Upper lobe of left lung (tissue), 4 donors: Measurements from ENCODE around the gene DHRS11.

Experiments
- EP300 ChIP-seq, 4 donors: sonication (generic); formaldehyde crosslinking; IDR thresholded peaks; one replicate each; pipeline ENCODE4 v1.5.1; 2017; ENCODE audit warnings: antibody characterized with exemption in 4 of 4, control low read depth in 2 of 4
- POLR2AphosphoS5 ChIP-seq, 2 donors: sonication (generic); formaldehyde crosslinking; IDR thresholded peaks; one replicate each; pipeline ENCODE4 v1.5.1; 2017; ENCODE audit warnings: antibody characterized with exemption in 2 of 2

DNA sequence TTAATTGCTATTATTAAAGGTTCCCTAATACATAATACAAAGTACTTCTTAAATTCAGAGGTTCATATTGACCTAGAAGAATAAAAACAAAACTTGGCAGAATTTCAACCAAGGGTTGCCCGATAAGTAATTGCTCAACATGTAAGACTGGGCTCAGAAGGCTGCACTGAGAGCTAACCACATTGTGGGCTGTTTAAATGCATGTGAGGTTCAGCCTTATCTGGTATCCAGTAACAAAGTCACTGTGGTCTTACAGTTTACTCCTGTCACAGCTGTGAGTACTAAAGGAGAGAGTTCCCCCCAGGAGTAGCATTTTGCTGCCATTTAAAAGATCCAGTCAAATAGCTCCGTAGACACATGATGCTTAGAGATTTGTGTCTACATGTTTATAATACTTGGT, 1.6 kb upstream of the DHRS11 start:
- TF ChIP-seq POLR2AphosphoS5 (IDR thresholded peaks at IDR 0.05) (no peak), EP300 (IDR thresholded peaks at IDR 0.05) (no peak)
